Stimulated activated CD4-positive, alpha-beta T cell treated with anti-CD3 and anti-CD28 coated beads, TNF-alpha, amount 100 ng/mL, for 48 hours (primary cell): ENCODE data around the gene PTPRO.

Experiments used
- DNase-seq, 3 donors: peaks; one replicate each; pipeline ENCODE4 v3.0.0-alpha.2; 2020; ENCODE audit warnings: low read depth in 3 of 3

The PTPRO gene

GRCh38 chr12:15646581-15646980 is 324.3 kb downstream of the PTPRO start:
- no peak for DNase-seq
